GM12892 (cell line): ENCODE measurements around the gene RBM19.

ENCODE experiments used
- POLR2A ChIP-seq: IDR thresholded peaks from 2 replicates; pipeline ENCODE4 v1.6.1; 2011; ENCODE audit warnings: low read depth, low read length, control low read depth
- POLR2AphosphoS5 ChIP-seq: IDR thresholded peaks from 2 replicates; pipeline ENCODE4 v1.6.1; 2011; ENCODE audit warnings: low read depth, low read length, control low read depth
- TAF1 ChIP-seq: IDR thresholded peaks from 2 replicates; pipeline ENCODE4 v1.6.1; 2011; ENCODE audit warnings: low read depth, mild to moderate bottlenecking, control low read depth, low read length, borderline replicate concordance

DNA sequence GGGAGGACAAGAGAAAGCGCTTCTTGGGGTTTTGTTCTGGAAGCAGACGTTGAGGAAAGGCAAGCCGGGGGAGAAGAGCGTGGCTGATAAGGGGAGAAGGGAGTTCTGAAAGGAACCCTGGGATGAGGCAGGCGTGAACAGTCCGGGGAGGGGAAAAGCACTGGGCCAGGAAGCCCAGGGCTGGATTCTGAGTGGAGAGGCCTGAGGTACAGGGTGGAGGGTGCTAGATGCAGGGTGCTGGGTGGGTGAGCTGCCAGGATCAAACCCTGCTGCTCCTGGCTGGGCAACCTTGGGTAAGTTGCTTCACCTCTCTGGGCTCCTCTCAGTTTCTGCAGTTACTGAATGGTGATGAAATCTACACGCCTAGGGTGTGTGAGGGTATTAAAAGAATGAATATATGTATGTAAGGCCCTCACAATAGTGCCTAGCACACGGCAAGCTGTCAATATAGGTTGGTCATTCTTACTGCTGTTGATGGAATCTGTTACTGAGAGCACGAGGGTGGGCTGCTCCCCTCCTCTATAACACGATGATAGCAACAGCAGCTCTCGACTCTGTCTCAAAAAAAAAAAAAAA, 138.5 kb downstream of the RBM19 start:
- no peak for TF ChIP-seq POLR2AphosphoS5
- TF ChIP-seq TAF1 = no peak
- no peak for TF ChIP-seq POLR2A
